HG02870 (cell line): ENCODE data around the gene CENPU.
A peak's percentile ranks its signal among the peaks of the same experiment; 100 is the strongest.
"Not testable (repeated sequence)": the region's sequence is repeated elsewhere in the genome, so short reads cannot be mapped to it uniquely, and the experiment has no call there.

ENCODE experiments used
- ATAC-seq: cut with Tn5 transposase; IDR thresholded peaks from one replicate; pipeline ENCODE4 v1.9.1; 2021; ENCODE audit warnings: mild to moderate bottlenecking, moderate library complexity; ENCODE audit not compliant: unreplicated experiment

The CENPU gene

GRCh38 chr4:184733654-184734524, at the start of gene CENPU:
CENPU (minus strand) TSS chr4:184734096; CDS start chr4:184734062, 34 bp downstream.
- ATAC-seq: peak; percentile 90

DNA sequence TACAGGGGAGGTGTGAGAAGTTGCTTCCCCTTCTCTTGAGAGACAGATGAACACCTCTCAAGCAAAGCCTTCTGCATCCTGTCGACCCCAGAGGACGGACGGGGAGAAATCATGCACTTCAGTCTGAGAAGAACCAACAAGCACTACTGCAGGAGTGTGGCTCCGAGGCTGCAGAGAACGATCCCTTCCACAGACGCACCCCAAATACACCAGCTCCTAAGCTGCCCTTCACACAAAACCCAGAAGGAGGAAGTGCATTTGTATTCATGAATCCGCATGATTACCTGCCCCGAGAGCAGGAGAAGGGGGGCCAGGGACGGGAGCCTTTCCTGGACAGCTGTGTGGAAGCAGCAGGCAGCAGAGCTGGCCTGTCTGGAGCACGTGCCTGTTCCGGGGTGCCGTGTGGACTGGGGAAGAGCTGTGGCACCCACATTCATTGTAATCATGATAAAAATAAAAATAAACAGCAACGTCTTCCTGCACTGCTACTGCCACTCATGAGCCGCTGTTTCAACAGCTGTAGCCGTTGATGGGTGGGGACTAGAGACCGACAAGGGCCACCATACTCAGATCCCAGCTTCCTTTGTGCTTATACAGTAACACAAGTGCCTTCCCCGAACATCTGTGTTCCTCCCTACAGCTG, 49.0 kb upstream of the CENPU start:
- no peak for ATAC-seq

DNA sequence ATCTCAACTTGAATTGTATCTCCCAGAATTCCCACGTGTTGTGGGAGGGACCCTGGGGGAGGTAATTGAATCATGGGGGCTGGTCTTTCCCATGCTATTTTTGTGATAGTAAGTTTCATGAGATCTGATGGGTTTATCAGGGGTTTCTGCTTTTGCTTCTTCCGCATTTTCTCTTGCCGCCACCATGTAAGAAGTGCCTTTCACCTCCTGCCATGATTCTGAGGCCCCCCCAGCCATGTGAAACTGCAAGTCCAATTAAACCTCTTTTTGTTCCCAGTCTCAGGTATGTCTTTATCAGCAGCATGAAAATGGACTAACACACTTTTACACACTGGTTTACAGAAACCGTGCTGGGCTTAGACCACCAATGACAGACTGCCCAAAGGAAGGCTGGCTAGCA, 45.3 kb upstream of the CENPU start:
- not testable (repeated sequence) for ATAC-seq

- no peak for ATAC-seq
Measured at GRCh38 chr4:184778325-184778724, 44.4 kb upstream of the CENPU start.

GRCh38 chr4:184776821-184777220, 42.9 kb upstream of the CENPU start:
- ATAC-seq: no peak

GRCh38 chr4:184775854-184776555, 42.1 kb upstream of the CENPU start:
- no peak for ATAC-seq

DNA sequence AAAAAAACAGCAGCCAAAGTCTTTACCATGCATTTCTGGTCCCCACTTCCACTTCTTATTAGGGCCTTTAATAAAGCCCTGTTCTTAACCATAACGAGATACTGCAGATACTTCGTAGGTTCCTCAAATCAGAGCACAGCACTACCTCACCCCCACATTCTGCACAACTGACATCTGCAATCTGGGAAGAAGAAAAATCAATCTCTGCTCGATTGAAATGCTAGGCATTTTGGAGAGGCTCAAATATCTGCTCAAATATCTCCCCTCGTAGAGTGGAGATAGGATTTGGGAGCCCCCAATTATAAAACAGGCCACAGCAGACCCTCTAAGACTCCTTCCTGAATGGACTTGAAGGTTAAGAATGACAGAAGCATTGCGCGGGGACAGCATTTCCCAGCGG, 40.3 kb upstream of the CENPU start:
- no peak for ATAC-seq

DNA sequence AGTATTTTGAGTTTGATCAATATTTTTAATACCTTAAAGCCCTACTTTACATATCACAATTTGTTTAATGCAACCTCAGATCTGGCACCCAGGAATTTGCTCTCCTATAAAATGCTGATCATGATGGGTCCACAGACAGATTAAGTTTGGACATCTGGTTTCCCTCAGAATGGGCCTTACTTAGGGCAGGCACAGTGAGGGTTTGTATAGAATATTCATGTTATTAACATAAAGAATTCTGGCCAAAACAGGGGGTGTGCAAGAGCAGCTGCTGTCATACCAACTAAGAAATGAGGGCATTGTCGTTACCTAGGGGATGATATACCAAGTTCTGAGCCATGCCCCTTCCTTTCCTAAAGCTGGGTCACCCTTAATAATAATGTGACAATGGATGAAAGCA, 37.5 kb upstream of the CENPU start:
- no peak for ATAC-seq

- no peak for ATAC-seq
Measured at GRCh38 chr4:184769141-184769765, 35.4 kb upstream of the CENPU start.

DNA sequence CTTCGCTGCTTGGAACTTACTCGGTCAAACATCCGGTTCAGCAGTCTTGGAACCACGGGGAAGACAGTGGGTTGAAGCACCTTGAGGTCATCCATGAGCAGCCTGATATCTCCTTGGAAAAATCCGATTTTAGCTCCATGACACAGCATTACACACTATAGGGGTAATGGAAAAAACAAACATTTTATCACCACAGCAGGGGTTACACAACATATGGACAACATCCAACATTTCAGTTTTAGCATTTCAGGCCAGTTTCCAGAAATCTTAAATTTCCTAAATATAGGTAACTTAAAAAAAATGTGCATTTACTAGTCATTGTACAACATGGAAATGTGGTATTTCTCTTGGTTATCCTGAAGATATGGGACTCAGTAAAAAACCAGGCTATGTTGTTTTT, 34.4 kb upstream of the CENPU start:
- ATAC-seq: no peak

DNA sequence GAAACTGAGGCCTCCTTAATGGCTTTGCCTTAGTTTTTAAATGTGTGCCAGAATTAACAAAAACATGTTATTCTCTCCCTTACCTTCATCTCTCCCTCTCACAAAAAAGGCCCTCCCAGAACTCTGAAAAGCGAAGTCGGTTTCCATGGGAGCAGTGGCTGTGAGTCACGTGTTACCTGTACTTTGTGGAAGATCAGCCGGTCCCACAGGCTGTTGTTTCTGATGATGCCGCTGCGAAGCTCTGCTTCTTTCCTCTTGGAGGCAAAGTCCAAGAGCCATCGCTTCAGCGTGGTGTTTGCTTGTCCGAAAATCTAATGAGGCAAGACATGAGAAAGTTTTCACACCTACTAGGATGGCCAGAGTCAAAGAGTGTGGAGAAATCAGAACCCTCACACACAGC, 32.5 kb upstream of the CENPU start:
- ATAC-seq: no peak

- no peak for ATAC-seq
Measured at GRCh38 chr4:184765473-184766340, 31.8 kb upstream of the CENPU start.

DNA sequence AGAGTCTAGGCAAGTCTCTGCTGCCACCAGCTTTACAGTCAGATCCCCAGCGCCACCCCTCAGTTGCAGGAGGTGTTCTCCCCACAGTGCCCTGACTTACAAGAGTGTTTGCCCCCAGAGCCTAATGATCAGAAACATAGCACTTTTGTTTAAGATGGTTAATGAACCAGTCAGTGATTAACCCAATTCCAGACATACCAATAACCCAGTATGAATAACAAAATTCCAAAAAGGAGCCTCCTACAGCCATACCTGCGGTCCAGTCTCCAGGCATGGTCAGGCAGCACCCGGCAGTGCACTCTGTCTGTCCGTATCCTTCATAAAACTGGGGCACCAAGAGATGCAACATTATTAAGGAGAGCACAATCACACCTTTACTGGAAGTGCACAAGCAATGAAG, 30.7 kb upstream of the CENPU start:
- ATAC-seq: no peak

DNA sequence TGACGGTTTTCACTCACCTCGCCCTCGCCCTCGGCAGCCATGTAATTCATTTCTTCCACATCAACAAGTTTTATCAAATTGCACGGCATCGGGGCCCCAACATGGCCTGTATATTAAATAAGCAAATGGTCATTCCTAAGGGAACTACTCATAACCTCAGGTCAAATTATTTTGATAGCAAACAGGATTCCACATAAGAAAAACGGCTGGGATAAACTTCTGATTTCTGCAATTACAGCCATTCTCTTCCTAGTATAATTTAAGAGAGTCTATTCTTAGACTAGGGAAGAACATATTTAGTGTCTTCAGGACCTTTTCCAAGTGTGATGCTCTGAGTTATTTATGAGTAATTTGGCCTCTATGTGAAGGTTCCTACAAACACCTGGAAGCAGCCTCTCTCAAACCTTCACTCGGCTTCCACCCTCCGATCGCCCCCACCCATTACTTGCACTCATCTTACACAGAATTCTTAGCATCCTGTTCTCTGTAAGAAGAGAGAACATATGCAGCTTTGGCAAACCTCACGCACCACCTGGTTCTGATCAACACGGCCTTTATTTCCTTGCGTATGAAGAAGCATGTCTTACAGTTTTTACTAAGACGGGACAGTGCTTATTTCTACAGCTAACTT, 29.4 kb upstream of the CENPU start:
- ATAC-seq: no peak

DNA sequence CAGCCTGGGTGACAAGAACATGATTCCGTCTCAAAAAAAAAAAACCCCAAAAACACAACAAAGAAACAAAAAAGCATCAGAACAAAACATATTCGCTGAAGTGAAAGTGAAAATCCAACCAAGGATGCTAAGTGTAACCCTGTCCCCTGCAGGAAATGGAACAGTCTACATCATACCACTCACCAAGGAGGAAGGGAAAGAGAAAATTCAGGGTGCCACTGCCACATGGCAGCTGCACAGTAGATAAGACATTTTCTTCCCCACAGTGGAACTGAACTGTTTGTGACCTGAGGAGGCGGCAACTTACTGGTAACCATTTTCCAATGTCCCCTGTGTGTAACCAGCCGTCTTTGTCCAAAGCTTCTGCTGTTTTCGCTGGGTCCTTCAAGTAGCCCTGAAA, 28.2 kb upstream of the CENPU start:
- peak; percentile 90 for ATAC-seq

DNA sequence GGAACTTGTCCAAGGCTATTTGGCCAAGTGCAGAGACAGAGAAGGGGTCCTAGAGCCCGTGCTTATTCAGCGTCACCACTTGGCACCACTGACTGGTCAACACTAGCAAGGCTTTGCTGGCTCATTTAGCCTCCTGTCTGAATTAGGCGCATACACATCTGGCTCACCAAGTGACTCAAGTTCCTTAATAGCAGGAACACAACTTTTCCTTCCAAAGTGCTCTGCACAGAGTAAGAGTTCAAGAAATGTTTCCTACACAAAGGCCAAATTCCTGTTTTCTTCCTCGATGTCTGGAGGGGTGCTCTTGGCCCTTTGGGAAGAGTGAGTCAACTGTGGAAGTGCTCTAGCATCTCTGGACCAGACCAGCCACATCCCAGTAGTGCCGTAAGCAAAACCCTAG, 26.8 kb upstream of the CENPU start:
- no peak for ATAC-seq

DNA sequence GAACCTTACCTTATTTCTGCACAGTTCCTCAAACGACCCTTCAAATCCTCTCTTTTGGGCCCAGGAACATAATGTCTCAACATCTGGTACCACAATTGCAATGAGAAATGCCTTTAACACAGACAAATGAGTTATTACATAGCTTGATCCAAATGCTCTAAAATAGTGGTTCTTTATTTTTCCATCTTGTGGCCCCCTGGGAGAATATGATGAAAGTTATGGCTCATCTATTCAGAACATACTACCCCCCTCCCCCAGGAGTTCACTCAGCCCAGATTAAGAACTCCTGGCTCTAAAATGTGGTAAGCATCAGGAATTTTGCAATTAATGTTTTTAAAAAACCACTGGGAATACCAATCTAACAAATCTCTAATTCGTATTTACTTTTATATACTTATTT, 23.9 kb upstream of the CENPU start:
- no peak for ATAC-seq

DNA sequence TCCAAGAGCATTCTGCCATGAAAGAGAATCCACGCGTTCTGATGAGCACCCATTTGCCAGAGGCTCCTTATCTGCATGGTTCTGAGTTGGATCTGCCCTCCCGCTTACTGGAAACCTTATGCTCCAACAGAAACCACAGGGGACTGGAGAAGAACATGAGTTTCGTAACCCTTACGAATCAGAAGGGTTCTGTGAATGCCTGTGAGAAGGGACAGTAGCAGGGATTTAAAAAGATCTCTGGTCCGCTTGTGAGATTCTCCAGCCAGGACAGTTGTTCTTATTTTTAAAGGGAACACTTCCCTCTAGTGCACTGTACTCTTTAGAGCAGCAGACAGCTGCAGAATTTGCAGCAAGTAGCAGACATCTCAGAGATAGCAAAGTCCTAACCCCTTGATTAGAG, 22.5 kb upstream of the CENPU start:
- no peak for ATAC-seq

- no peak for ATAC-seq
Measured at GRCh38 chr4:184755278-184755677, 21.4 kb upstream of the CENPU start.
